Activated naive CD4-positive, alpha-beta T cell treated with anti-CD3 and anti-CD28 coated beads for 36 hours (primary cell): ENCODE data around the gene FRAT2. TPM values are rescaled to one million over a fixed set of nuclear protein-coding genes. Genes with fewer than 3 reads are reported as not detected.

Source experiments
- CTCF ChIA-PET: fragments of 350-600 bp; sonication (Branson Sonifier 250); formaldehyde crosslinking; loops from one replicate; lab custom pipeline; 2021; ENCODE audit warnings: antibody characterized with exemption; lab: Charles Lee
- DNase-seq: peaks from one replicate; pipeline ENCODE4 v3.0.0-alpha.2; 2020
- H3K27ac Mint-ChIP-seq: one replicate; pipeline ENCODE4 v1.8.0; 2021; ENCODE audit warnings: mild to moderate bottlenecking, mixed read lengths
- H3K27me3 Mint-ChIP-seq: one replicate; pipeline ENCODE4 v1.8.0; 2021; ENCODE audit warnings: low read depth, mixed read lengths
- H3K36me3 Mint-ChIP-seq: one replicate; pipeline ENCODE4 v1.8.0; 2021; ENCODE audit warnings: low read depth, mixed read lengths
- H3K4me1 Mint-ChIP-seq: one replicate; pipeline ENCODE4 v1.8.0; 2021; ENCODE audit warnings: low read depth, mixed read lengths
- H3K4me3 Mint-ChIP-seq: one replicate; pipeline ENCODE4 v1.8.0; 2021; ENCODE audit warnings: mild to moderate bottlenecking, moderate library complexity, mixed read lengths
- H3K9me3 Mint-ChIP-seq: one replicate; pipeline ENCODE4 v1.8.0; 2021; ENCODE audit warnings: mixed read lengths
- intact Hi-C: fragments of 100-400 bp; cut with micrococcal nuclease; formaldehyde crosslinking; loops from one replicate; pipeline ENCODE4 v1.15.1; 2023
- total RNA-seq, 2 experiments: library from RNA; stranded (reverse); gene quantifications; one replicate each; pipeline ENCODE4 v1.2.3, GENCODE V29; 2021

Gene FRAT2
- total RNA-seq: 1 to 10 TPM; 5.1 to 5.6 TPM

- DNase-seq: peak; percentile 87
- intact Hi-C loops: loop anchor here (1.0 to 10.0 kb wide), 9 partner anchors 42 to 747 kb away; partner anchors contain the start of genes ARHGAP19, LCOR, MMS19 and PGAM1
- Mint-ChIP-seq H3K36me3 (peaks cover 2% of the 10 kb centered on the region), H3K27me3 (no peaks in the 10 kb centered on the region), H3K4me3 (peak within 1 kb of the TSS; percentile 75), H3K27ac (peak within 1 kb of the TSS; percentile 86), H3K9me3 (no peaks in the 10 kb centered on the region), H3K4me1 (peaks cover 32% of the 10 kb centered on the region)
- CTCF ChIA-PET: interaction anchor here (0.6 to 4.0 kb wide), 3 partner anchors 15 to 307 kb away, joined by 3 to 39 read pairs (median 11); no protein-coding TSS in a partner anchor
Observed at GRCh38 chr10:97334370-97335175, at the start of gene FRAT2. FRAT2 (minus strand) TSS chr10:97334729; CDS start chr10:97334572, 157 bp downstream.

- DNase-seq: no peak
- Mint-ChIP-seq H3K9me3 (no peaks in the 10 kb centered on the region), H3K27ac (no peak overlapping the region), H3K4me3 (no peak overlapping the region), H3K4me1 (no peaks in the 10 kb centered on the region), H3K27me3 (no peaks in the 10 kb centered on the region), H3K36me3 (peaks cover 23% of the 10 kb centered on the region)
- intact Hi-C loops: no loop called here
- CTCF ChIA-PET: no interaction called here
Observed at GRCh38 chr10:97384156-97384555, 49.6 kb upstream of the FRAT2 start.

- CTCF ChIA-PET: interaction anchor here (0.7 kb wide), 1 partner anchor 62 kb away, joined by 3 read pairs; no protein-coding TSS in a partner anchor
- Mint-ChIP-seq H3K27me3 (no peaks in the 10 kb centered on the region), H3K9me3 (no peaks in the 10 kb centered on the region), H3K27ac (no peak overlapping the region), H3K36me3 (peaks cover 18% of the 10 kb centered on the region), H3K4me3 (no peak overlapping the region), H3K4me1 (no peaks in the 10 kb centered on the region)
- no peak for DNase-seq
- intact Hi-C loops: no loop called here
Observed at GRCh38 chr10:97383159-97383558, 48.6 kb upstream of the FRAT2 start.

- no peaks in the 10 kb centered on the region for H3K9me3 Mint-ChIP-seq
- CTCF ChIA-PET: no interaction called here
- no peak overlapping the region for H3K27ac Mint-ChIP-seq
- no peaks in the 10 kb centered on the region for H3K4me1 Mint-ChIP-seq
- H3K27me3 Mint-ChIP-seq: no peaks in the 10 kb centered on the region
- H3K36me3 Mint-ChIP-seq: peaks cover 18% of the 10 kb centered on the region
- intact Hi-C loops: no loop called here
- no peak for DNase-seq
- H3K4me3 Mint-ChIP-seq: no peak overlapping the region
Observed at GRCh38 chr10:97381626-97382025, 47.1 kb upstream of the FRAT2 start.

- Mint-ChIP-seq H3K27me3 (no peaks in the 10 kb centered on the region), H3K4me1 (no peaks in the 10 kb centered on the region), H3K36me3 (peaks cover 19% of the 10 kb centered on the region), H3K27ac (no peak overlapping the region), H3K9me3 (no peaks in the 10 kb centered on the region), H3K4me3 (no peak overlapping the region)
- DNase-seq: no peak
- intact Hi-C loops: no loop called here
- CTCF ChIA-PET: no interaction called here
Observed at GRCh38 chr10:97380516-97380915, 46.0 kb upstream of the FRAT2 start.

- H3K27me3 Mint-ChIP-seq: no peaks in the 10 kb centered on the region
- no peak overlapping the region for H3K4me3 Mint-ChIP-seq
- no peaks in the 10 kb centered on the region for H3K4me1 Mint-ChIP-seq
- peaks cover 14% of the 10 kb centered on the region for H3K36me3 Mint-ChIP-seq
- H3K9me3 Mint-ChIP-seq: no peaks in the 10 kb centered on the region
- DNase-seq: no peak
- CTCF ChIA-PET: no interaction called here
- intact Hi-C loops: no loop called here
- no peak overlapping the region for H3K27ac Mint-ChIP-seq
Observed at GRCh38 chr10:97378933-97379921, 44.7 kb upstream of the FRAT2 start.

GRCh38 chr10:97376413-97376812 is 41.9 kb upstream of the FRAT2 start:
- Mint-ChIP-seq H3K27me3 (no peaks in the 10 kb centered on the region), H3K36me3 (peaks cover 22% of the 10 kb centered on the region), H3K4me1 (no peaks in the 10 kb centered on the region), H3K9me3 (no peaks in the 10 kb centered on the region), H3K4me3 (no peak overlapping the region), H3K27ac (no peak overlapping the region)
- intact Hi-C loops: no loop called here
- CTCF ChIA-PET: no interaction called here
- DNase-seq: no peak

GRCh38 chr10:97373456-97373855 is 38.9 kb upstream of the FRAT2 start:
- intact Hi-C loops: no loop called here
- Mint-ChIP-seq H3K27me3 (no peaks in the 10 kb centered on the region), H3K36me3 (peaks cover 36% of the 10 kb centered on the region), H3K9me3 (no peaks in the 10 kb centered on the region), H3K27ac (no peak overlapping the region), H3K4me3 (no peak overlapping the region), H3K4me1 (no peaks in the 10 kb centered on the region)
- no peak for DNase-seq
- CTCF ChIA-PET: no interaction called here

- Mint-ChIP-seq H3K27me3 (no peaks in the 10 kb centered on the region), H3K36me3 (peaks cover 33% of the 10 kb centered on the region), H3K9me3 (no peaks in the 10 kb centered on the region), H3K27ac (no peak overlapping the region), H3K4me1 (no peaks in the 10 kb centered on the region), H3K4me3 (no peak overlapping the region)
- CTCF ChIA-PET: no interaction called here
- DNase-seq: no peak
- intact Hi-C loops: no loop called here
Observed at GRCh38 chr10:97372233-97372875, 37.8 kb upstream of the FRAT2 start.

- no peak for DNase-seq
- Mint-ChIP-seq H3K27ac (no peak overlapping the region), H3K9me3 (no peaks in the 10 kb centered on the region), H3K27me3 (no peaks in the 10 kb centered on the region), H3K36me3 (peaks cover 33% of the 10 kb centered on the region), H3K4me3 (no peak overlapping the region), H3K4me1 (no peaks in the 10 kb centered on the region)
- intact Hi-C loops: no loop called here
- CTCF ChIA-PET: interaction anchor here (0.5 kb wide), 1 partner anchor 127 kb away, joined by 3 read pairs; no protein-coding TSS in a partner anchor
Observed at GRCh38 chr10:97371696-97372095, 37.2 kb upstream of the FRAT2 start.

GRCh38 chr10:97367126-97367649 is 32.7 kb upstream of the FRAT2 start:
- H3K9me3 Mint-ChIP-seq: no peaks in the 10 kb centered on the region
- H3K27me3 Mint-ChIP-seq: no peaks in the 10 kb centered on the region
- intact Hi-C loops: no loop called here
- no peak overlapping the region for H3K27ac Mint-ChIP-seq
- DNase-seq: no peak
- no peaks in the 10 kb centered on the region for H3K4me1 Mint-ChIP-seq
- H3K36me3 Mint-ChIP-seq: peaks cover 42% of the 10 kb centered on the region
- H3K4me3 Mint-ChIP-seq: no peak overlapping the region
- CTCF ChIA-PET: no interaction called here

GRCh38 chr10:97366572-97366971 is 32.0 kb upstream of the FRAT2 start:
- intact Hi-C loops: no loop called here
- Mint-ChIP-seq H3K27ac (no peak overlapping the region), H3K36me3 (peaks cover 36% of the 10 kb centered on the region), H3K4me3 (no peak overlapping the region), H3K9me3 (no peaks in the 10 kb centered on the region), H3K4me1 (no peaks in the 10 kb centered on the region), H3K27me3 (no peaks in the 10 kb centered on the region)
- no peak for DNase-seq
- CTCF ChIA-PET: no interaction called here
